H9 (cell line): ENCODE data around the gene ABI3. TPM values are rescaled to one million over a fixed set of nuclear protein-coding genes. Genes with fewer than 3 reads are reported as not detected.

ENCODE experiments used
- DNase-seq: peaks from one replicate; pipeline ENCODE4 v3.0.0-alpha.2; 2017
- H2AFZ ChIP-seq: one replicate; pipeline ENCODE4 v1.6.1; 2013; ENCODE audit warnings: mild to moderate bottlenecking, low read length, control low read depth, moderate library complexity
- H2AK5ac ChIP-seq: 2 replicates; pipeline ENCODE4 v1.6.1; 2013; ENCODE audit warnings: low read length, control low read depth, mixed read lengths; ENCODE audit not compliant: insufficient read length
- H2BK120ac ChIP-seq: one replicate; pipeline ENCODE4 v1.6.1; 2013; ENCODE audit warnings: low read depth, mild to moderate bottlenecking, low read length, control low read depth, inconsistent platforms; ENCODE audit not compliant: poor library complexity, severe bottlenecking
- H2BK12ac ChIP-seq: 2 replicates; pipeline ENCODE4 v1.6.1; 2013; ENCODE audit warnings: low read length, control low read depth, mixed read lengths, low read depth; ENCODE audit not compliant: insufficient read length
- H2BK15ac ChIP-seq: 2 replicates; pipeline ENCODE4 v1.6.1; 2013; ENCODE audit warnings: low read depth, low read length, control low read depth
- H2BK20ac ChIP-seq: one replicate; pipeline ENCODE4 v1.6.1; 2013; ENCODE audit warnings: low read depth, mild to moderate bottlenecking, low read length, control low read depth, inconsistent platforms; ENCODE audit not compliant: poor library complexity, severe bottlenecking
- H2BK5ac ChIP-seq: 2 replicates; pipeline ENCODE4 v1.6.1; 2013; ENCODE audit warnings: low read length, control low read depth, mixed read lengths; ENCODE audit not compliant: insufficient read length
- H3K14ac ChIP-seq: 2 replicates; pipeline ENCODE4 v1.6.1; 2013; ENCODE audit warnings: low read length, control low read depth; ENCODE audit not compliant: insufficient read depth
- H3K18ac ChIP-seq: 2 replicates; pipeline ENCODE4 v1.6.1; 2013; ENCODE audit warnings: low read depth, mild to moderate bottlenecking, mixed read lengths, low read length, control low read depth; ENCODE audit not compliant: insufficient read length
- H3K23ac ChIP-seq: 2 replicates; pipeline ENCODE4 v1.6.1; 2013; ENCODE audit warnings: low read length, control low read depth, mixed read lengths, low read depth; ENCODE audit not compliant: insufficient read length
- H3K23me2 ChIP-seq: 2 replicates; pipeline ENCODE4 v1.6.1; 2013; ENCODE audit warnings: low read depth, mild to moderate bottlenecking, mixed read lengths, low read length, control low read depth; ENCODE audit not compliant: insufficient read length, poor library complexity, severe bottlenecking
- H3K27ac ChIP-seq: 2 replicates; pipeline ENCODE4 v1.5.1; 2013; ENCODE audit warnings: low read length, control low read depth, mixed read lengths, low read depth; ENCODE audit not compliant: insufficient read length
- H3K27me3 ChIP-seq: 2 replicates; pipeline ENCODE4 v1.6.1; 2013; ENCODE audit warnings: low read length, control low read depth, inconsistent platforms; ENCODE audit not compliant: insufficient read depth
- H3K4ac ChIP-seq: 2 replicates; pipeline ENCODE4 v1.6.1; 2013; ENCODE audit warnings: low read depth, mild to moderate bottlenecking, control low read depth, inconsistent platforms, low read length, moderate library complexity
- H3K4me1 ChIP-seq: 2 replicates; pipeline ENCODE4 v1.6.1; 2013; ENCODE audit warnings: low read length, control low read depth, inconsistent platforms; ENCODE audit not compliant: insufficient read depth
- H3K4me2 ChIP-seq: 2 replicates; pipeline ENCODE4 v1.6.1; 2013; ENCODE audit warnings: low read length, control low read depth, mixed read lengths; ENCODE audit not compliant: insufficient read length, insufficient read depth
- H3K56ac ChIP-seq: 2 replicates; pipeline ENCODE4 v1.6.1; 2013; ENCODE audit warnings: low read depth, mild to moderate bottlenecking, mixed read lengths, low read length, control low read depth; ENCODE audit not compliant: insufficient read length
- H3K79me1 ChIP-seq: 2 replicates; pipeline ENCODE4 v1.6.1; 2013; ENCODE audit warnings: low read depth, mild to moderate bottlenecking, moderate library complexity, low read length, control low read depth, inconsistent platforms; ENCODE audit not compliant: insufficient read depth, poor library complexity, severe bottlenecking
- H3K79me2 ChIP-seq: 2 replicates; pipeline ENCODE4 v1.6.1; 2013; ENCODE audit warnings: low read length, control low read depth, inconsistent platforms; ENCODE audit not compliant: insufficient read depth
- H3K9ac ChIP-seq: 2 replicates; pipeline ENCODE4 v1.6.1; 2013; ENCODE audit warnings: low read length, control low read depth, mixed read lengths; ENCODE audit not compliant: insufficient read length; ENCODE audit errors: extremely low read depth
- H3K9me3 ChIP-seq: one replicate; pipeline ENCODE4 v1.6.1; 2013; ENCODE audit warnings: low read depth, low read length, inconsistent platforms; ENCODE audit not compliant: control insufficient read depth
- H3T11ph ChIP-seq: one replicate; pipeline ENCODE4 v1.6.1; 2013; ENCODE audit warnings: mild to moderate bottlenecking, low read length, control low read depth, inconsistent platforms
- H4K20me1 ChIP-seq: one replicate; pipeline ENCODE4 v1.6.1; 2013; ENCODE audit not compliant: control insufficient read depth, insufficient read length, insufficient read depth
- H4K5ac ChIP-seq: 2 replicates; pipeline ENCODE4 v1.6.1; 2013; ENCODE audit warnings: low read depth, mild to moderate bottlenecking, mixed read lengths, low read length, control low read depth; ENCODE audit not compliant: insufficient read length
- H4K8ac ChIP-seq: replicated peaks from 2 replicates; pipeline ENCODE4 v1.6.1; 2013; ENCODE audit warnings: low read length, control low read depth, mixed read lengths, low read depth; ENCODE audit not compliant: insufficient read length
- H4K91ac ChIP-seq: 2 replicates; pipeline ENCODE4 v1.6.1; 2013; ENCODE audit warnings: low read depth, mild to moderate bottlenecking, moderate library complexity, mixed read lengths, low read length, control low read depth; ENCODE audit not compliant: insufficient read length
- H3K27ac Mint-ChIP-seq, 3 experiments: 2 replicates in 2 of 3; 3 replicates in 1 of 3; pipeline ENCODE4 v1.8.0; 2020 to 2021; ENCODE audit warnings: mixed read lengths in 3 of 3, mild to moderate bottlenecking in 1 of 3, moderate library complexity in 1 of 3
- H3K27me3 Mint-ChIP-seq: 2 replicates; pipeline ENCODE4 v1.8.0; 2021; ENCODE audit warnings: low read depth, mild to moderate bottlenecking, moderate library complexity, mixed read lengths
- H3K36me3 Mint-ChIP-seq, 3 experiments: 2 replicates in 2 of 3; 3 replicates in 1 of 3; pipeline ENCODE4 v1.8.0; 2020 to 2021; ENCODE audit warnings: low read depth in 3 of 3, mixed read lengths in 3 of 3; ENCODE audit not compliant: insufficient read depth in 1 of 3
- H3K4me1 Mint-ChIP-seq, 2 experiments: 2 replicates each; pipeline ENCODE4 v1.8.0; 2020; ENCODE audit warnings: mixed read lengths in 2 of 2
- H3K4me3 Mint-ChIP-seq, 2 experiments: 2 replicates in 1 of 2; 3 replicates in 1 of 2; pipeline ENCODE4 v1.8.0; 2020 to 2021; ENCODE audit warnings: mild to moderate bottlenecking in 2 of 2, mixed read lengths in 2 of 2, moderate library complexity in 1 of 2
- H3K9me3 Mint-ChIP-seq, 2 experiments: 2 replicates in 1 of 2; 3 replicates in 1 of 2; pipeline ENCODE4 v1.8.0; 2020; ENCODE audit warnings: mild to moderate bottlenecking in 2 of 2, mixed read lengths in 2 of 2, moderate library complexity in 1 of 2
- WGBS: extraction: QIAGEN DNeasy Blood & Tissue Kit; methylation state at CpG from one replicate; pipeline ENCODE4 v1.1.7; 2013; ENCODE audit warnings: missing lambda C conversion rate, low lambda C conversion rate, mixed read lengths; ENCODE audit not compliant: insufficient read length; ENCODE audit errors: extremely low coverage; 5-methylcytosine and 5-hydroxymethylcytosine counted together
- total RNA-seq: library from RNA; stranded (reverse); gene quantifications from 2 replicates; pipeline ENCODE4 v1.2.1, GENCODE V29; 2021
- TF ChIP-seq, protein P1 (sequence below): fragments of 200-600 bp; sonication (generic); conservative IDR thresholded peaks from 3 replicates; pipeline ENCODE4 v1.8.0; 2021; ENCODE audit warnings: antibody characterized with exemption, mild to moderate bottlenecking

ABI3 gene
- total RNA-seq, 1 experiment from 2014 or later: 2.1 TPM

DNA sequence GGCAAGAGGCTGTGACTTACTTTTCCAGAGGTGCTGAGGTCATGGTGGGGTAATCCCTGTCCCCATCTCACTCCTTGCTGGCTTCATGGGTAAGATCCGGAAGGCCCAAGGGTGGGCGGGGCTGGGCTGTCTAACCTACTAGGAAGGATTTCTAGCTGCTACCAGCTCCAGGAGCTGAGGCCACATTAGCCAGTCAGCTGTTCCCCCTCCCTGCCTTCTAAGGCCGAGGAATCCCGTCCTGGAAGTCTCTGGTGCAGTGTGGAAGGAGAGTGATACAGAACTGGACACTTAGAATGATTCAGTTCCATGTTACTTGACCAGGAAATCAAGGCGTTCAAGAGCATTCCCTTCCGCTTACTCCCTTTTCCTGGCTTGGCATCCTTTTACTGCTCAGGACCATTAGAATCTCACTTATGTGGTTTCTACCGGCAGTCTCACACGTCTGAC is 9.0 kb upstream of the ABI3 start:
- Histone ChIP-seq H3K4me2 (no peak overlapping the region), H3K79me2 (no peaks in the 10 kb centered on the region), H3K9ac (no peak overlapping the region), H3K4ac (no peak overlapping the region), H2BK120ac (no peak overlapping the region), H2BK20ac (no peak overlapping the region), H3K14ac (no peak overlapping the region), H2BK15ac (no peak overlapping the region), H3K79me1 (no peaks in the 10 kb centered on the region), H2BK12ac (no peak overlapping the region), H3T11ph (no peak overlapping the region), H2AK5ac (no peak overlapping the region), H2AFZ (no peak overlapping the region), H3K23me2 (no peaks in the 10 kb centered on the region), H3K27me3 (no peaks in the 10 kb centered on the region; the same call in 1 of the 2 replicates), H4K5ac (no peak overlapping the region), H4K91ac (no peak overlapping the region), H4K20me1 (no peaks in the 10 kb centered on the region), H4K8ac (no peak overlapping the region), H3K9me3 (no peaks in the 10 kb centered on the region), H2BK5ac (no peak overlapping the region), H3K56ac (no peak overlapping the region), H3K18ac (no peak overlapping the region), H3K4me1 (no peaks in the 10 kb centered on the region), H3K27ac (no peak overlapping the region), H3K23ac (no peak overlapping the region)
- no peaks in the 10 kb centered on the region for H3K9me3 Mint-ChIP-seq
- TF ChIP-seq, protein P1, sequence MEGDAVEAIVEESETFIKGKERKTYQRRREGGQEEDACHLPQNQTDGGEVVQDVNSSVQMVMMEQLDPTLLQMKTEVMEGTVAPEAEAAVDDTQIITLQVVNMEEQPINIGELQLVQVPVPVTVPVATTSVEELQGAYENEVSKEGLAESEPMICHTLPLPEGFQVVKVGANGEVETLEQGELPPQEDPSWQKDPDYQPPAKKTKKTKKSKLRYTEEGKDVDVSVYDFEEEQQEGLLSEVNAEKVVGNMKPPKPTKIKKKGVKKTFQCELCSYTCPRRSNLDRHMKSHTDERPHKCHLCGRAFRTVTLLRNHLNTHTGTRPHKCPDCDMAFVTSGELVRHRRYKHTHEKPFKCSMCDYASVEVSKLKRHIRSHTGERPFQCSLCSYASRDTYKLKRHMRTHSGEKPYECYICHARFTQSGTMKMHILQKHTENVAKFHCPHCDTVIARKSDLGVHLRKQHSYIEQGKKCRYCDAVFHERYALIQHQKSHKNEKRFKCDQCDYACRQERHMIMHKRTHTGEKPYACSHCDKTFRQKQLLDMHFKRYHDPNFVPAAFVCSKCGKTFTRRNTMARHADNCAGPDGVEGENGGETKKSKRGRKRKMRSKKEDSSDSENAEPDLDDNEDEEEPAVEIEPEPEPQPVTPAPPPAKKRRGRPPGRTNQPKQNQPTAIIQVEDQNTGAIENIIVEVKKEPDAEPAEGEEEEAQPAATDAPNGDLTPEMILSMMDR: no peak
- H3K4me3 Mint-ChIP-seq: no peak overlapping the region
- DNase-seq: no peak
- no peaks in the 10 kb centered on the region for H3K36me3 Mint-ChIP-seq
- no peak overlapping the region for H3K27ac Mint-ChIP-seq
- peaks cover 28% of the 10 kb centered on the region for H3K27me3 Mint-ChIP-seq
- peaks cover 0 to 3% of the 10 kb centered on the region in 2 experiments; a peak in 1 of 4 replicates for H3K4me1 Mint-ChIP-seq
- WGBS: no CpG with 5 or more reads among the region's 8 CpGs
